GM18909 (cell line): ENCODE measurements around the gene CYP2C8.
"Not testable (repeated sequence)": the region's sequence is repeated elsewhere in the genome, so short reads cannot be mapped to it uniquely, and the experiment has no call there.

ENCODE experiments used
- ATAC-seq: cut with Tn5 transposase; IDR thresholded peaks from one replicate; pipeline ENCODE4 v1.9.1; 2021; ENCODE audit warnings: mild to moderate bottlenecking; ENCODE audit not compliant: unreplicated experiment, poor library complexity

The CYP2C8 gene

DNA sequence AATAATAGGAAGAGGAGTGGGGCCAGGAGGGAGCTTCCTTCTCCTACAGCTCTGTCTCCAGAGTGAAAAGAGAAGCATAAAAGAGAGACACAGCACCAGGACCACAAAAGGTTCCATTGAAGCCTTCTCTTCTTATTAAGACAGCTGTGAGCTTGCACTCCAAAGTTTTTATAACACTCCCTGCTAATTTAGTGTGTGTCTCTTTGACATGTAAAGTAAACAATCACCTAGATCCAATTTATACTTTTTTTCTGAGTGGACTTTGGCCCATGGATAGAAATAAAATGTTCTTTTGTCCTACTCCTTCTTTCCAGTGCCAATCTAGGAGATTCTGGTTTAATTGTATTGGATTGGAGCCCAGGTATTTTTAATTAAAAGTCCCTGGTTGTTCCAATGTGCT lies at the start of gene CYP2C8:
Gene CYP2C8, minus strand, starts transcription at position 212 of the 400 bp plus-strand sequence. Its CDS starts 95 bp downstream, at position 117.
- no peak for ATAC-seq

DNA sequence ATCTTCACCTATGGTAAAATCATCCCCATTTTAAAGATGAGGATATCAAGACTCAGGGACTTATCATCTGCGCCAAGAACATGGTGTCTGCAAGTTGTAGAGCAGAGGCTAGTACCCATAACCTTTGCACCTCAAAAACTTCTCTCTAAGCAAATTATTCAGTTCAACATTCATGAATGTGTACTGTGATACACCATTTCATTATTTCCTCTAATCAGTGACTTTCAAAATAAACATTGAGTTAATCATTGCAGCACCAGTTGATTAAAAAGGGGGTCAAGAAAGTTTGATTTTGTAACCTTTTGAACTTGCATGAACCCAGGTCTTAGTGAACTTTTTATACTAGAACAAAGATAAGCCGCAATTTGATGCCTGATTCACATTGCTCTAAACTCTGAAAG lies 47.6 kb upstream of the CYP2C8 start:
- ATAC-seq = no peak

DNA sequence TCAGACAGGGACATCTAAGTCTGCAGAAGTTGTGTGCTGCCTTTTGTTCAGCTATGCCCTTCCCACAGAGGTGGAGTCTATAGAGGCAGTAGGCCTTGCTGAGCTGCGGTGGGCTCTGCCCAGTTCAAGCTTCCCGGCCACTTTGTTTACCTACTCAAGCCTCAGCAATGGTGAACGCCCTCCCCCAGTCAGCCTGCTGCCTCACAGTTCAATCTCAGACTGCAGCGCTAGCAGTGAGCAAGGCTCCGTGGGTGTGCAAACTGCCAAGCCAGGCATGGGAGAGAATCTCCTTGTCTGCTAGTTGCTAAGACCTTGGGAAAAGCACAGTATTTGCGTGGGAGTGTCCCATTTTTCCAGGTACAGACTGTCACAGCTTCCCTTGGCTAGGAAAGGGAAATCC lies 41.5 kb upstream of the CYP2C8 start:
- not testable (repeated sequence) for ATAC-seq

DNA sequence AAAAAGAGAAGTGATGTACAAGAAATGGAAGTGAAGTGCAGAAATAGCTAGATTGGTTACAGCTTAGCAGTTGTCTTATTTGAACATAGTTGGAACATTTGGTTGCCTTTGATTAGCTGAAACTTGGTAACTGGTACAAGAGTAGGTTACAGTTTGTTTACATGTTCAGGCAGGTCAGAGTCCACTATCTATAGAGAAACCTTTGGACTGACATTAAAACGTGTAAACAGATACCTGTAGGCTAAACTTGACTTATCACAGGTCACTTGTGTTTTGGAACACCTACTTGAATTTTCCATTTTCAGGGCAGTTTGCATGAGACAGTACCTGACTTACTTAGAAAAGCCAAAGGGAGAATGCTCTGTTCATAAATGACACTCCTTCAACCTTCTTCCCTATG lies 28.5 kb upstream of the CYP2C8 start:
- ATAC-seq = no peak

DNA sequence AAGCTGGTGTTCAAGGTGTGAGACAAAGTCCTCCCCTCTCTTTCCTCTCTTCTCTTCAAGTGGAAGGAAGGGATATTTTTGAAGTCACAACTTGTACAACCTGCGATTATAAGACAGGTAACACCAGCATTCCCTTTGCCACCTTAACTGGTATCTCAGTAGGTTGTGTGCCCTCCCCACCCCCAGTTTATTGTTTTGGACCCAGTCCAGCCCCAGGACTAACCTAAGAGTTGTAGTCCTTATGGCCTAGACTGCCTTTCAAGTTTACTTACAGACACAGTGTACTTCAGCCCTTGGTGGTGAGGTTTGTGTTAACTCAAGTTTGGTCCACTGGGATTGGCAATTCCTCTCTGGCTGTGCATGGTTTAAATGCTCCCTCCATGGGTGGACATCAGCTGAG lies 26.8 kb upstream of the CYP2C8 start:
- no peak for ATAC-seq

DNA sequence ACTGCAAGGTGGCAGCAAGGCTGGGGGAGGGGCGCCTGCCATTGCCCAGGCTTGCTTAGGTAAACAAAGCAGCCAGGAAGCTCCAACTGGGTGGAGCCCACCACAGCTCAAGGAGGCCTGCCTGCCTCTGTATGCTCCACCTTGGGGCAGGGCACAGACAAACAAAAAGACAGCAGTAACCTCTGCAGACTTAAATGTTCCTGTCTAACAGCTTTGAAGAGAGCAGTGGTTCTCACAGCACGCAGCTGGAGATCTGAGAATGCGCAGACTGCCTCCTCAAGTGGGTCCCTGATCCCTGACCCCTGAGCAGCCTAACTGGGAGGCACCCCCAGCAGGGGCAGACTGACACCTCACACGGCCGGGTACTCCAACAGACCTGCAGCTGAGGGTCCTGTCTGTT lies 10.3 kb upstream of the CYP2C8 start:
- not testable (repeated sequence) for ATAC-seq

DNA sequence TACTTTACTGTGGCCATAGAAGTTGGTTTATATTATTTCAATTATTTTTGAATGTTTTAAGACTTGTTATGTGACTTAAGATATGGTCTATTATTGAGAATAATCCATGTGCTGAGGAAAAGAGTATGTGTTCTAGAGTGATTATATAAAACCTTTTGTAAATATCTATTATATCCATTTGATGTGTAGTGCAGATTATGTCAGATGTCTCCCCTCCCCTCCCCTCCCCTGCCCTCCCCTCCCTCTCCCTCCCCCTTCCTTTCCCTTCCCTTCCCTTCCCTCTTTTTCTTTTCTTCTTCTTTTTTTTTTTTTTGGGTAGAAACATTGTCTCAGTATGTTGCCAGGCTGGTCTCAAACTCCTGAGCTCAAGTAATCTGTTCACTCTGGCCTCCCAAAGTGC lies 8.3 kb upstream of the CYP2C8 start:
- no peak for ATAC-seq

DNA sequence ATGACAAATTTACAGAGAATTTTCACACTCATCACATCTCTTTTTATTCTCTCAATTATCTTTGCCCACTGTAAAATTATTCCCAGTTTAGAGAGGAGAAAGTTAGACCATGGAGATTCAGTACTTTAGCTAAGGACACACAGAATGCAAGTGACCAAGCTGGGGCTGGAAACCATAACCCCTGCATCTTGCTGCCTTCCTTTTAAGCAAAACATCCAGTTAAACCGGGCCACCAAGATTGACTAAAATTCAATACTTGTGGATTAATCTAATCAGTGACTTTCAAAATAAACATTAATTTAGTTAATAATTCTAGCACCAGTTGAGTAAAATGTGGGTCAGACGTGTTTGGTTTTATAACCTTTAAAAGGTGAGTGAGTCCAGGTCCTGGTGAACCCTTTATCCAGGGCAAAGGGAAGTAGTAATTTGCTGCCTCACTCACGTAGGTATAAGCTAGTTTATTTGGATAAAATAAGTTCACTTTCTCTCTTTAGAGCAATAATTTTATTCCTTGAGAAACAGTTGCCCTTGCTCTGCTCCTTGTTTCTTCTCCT lies 1.9 kb upstream of the CYP2C8 start:
- ATAC-seq = no peak

DNA sequence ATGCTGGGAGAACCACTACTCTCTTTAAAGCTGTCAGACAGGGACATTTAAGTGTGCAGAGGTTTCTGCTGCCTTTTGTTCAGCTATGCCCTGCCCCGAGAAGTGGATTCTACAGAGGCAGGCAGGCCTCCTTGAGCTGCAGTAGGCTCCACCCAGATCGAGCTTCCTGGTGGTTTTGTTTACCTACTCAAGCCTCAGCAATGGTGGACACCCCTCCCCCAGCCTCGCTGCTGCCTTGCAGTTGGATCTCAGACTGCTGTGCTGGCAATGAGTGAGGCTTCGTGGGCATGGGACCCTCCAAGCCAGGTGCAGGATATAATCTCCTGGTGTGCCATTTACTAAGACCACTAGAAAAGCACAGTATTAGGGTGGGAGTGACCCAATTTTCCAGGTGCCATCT lies 5.2 kb downstream of the CYP2C8 start:
- ATAC-seq = not testable (repeated sequence)

DNA sequence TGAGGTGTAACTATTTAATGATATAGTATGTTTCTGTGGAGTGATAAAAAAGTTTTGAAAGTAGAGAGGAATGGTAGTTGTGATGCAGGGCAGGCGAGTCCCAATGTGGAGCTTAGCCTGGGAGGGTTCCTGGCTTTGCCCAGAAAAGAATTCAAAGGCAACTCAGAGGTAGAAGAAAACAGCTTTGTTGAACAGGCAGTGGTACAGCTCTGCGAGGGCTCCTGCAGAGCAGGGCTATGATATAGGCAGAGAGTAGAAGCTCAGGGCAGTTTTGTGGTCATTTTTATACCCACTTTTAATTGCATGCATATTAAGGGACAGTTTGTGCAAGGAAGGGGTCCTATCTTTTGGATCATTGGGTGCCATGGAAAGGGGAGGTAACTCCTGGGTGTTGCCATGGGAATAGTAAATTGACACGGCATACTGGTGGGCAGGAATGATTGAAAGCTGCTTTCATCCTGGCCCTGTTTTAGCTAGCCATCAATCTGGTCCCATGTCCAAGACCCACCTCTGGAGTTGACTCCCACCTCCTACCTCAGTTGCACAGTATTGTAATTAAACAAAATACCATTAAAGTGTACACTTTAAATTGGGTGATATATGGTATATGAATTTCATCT lies 12.4 kb downstream of the CYP2C8 start:
- ATAC-seq = no peak

DNA sequence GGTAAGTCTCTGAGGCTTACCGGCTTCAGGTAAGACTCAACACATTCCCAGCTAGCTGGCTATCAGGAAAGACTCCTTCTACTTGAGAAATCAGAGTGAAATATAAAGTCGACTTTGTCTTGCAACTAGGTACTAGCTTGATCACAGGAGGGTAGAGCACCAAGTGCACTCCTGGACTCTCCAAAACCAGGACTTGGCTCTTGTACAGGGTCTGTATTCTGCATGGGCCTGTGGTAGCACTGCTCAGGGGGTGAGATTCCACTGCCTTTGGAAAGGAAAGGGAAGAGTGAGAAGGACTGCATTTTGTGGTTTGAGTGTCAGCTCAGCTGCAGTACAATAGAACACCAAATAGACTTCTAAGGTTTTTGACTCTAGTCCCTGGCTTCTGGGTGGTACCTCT lies 19.4 kb downstream of the CYP2C8 start:
- no peak for ATAC-seq

DNA sequence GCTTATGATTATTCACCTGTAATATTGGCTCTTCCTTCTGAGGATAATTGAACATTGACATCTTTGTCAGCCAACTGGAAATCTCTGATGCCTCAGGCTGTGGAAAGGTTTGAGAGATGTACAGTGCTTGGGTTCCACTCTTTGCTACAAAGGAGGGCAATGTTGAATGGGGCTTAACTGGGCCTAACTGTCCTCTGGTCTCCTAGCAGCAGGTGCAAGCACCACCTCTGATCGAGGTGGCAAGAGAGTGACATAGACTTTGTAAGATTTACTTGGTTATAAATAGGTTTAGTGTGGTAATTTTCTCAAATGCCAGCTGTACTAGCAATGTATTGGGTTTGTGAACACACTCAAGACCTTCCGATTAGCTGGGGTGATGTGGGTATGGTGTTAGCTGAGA lies 21.1 kb downstream of the CYP2C8 start:
- ATAC-seq = no peak

DNA sequence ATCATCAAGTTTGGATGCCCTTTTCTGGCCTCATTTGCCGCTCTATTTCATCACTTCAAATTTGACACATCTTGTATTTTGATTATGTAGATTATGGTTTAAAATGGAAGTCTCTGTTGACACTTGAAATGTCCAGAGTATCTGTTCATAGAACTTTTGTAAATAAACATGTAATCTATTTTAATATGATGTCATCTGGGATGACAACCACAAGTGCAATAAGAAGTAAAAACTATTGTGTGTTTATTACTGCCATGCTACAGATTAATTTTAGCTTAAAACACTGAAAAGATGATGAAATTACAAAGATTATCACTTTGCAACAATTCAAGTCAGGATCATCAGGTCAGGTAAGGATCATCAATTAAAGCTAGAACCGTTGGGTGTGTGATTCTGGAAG lies 30.0 kb downstream of the CYP2C8 start:
- ATAC-seq = no peak

DNA sequence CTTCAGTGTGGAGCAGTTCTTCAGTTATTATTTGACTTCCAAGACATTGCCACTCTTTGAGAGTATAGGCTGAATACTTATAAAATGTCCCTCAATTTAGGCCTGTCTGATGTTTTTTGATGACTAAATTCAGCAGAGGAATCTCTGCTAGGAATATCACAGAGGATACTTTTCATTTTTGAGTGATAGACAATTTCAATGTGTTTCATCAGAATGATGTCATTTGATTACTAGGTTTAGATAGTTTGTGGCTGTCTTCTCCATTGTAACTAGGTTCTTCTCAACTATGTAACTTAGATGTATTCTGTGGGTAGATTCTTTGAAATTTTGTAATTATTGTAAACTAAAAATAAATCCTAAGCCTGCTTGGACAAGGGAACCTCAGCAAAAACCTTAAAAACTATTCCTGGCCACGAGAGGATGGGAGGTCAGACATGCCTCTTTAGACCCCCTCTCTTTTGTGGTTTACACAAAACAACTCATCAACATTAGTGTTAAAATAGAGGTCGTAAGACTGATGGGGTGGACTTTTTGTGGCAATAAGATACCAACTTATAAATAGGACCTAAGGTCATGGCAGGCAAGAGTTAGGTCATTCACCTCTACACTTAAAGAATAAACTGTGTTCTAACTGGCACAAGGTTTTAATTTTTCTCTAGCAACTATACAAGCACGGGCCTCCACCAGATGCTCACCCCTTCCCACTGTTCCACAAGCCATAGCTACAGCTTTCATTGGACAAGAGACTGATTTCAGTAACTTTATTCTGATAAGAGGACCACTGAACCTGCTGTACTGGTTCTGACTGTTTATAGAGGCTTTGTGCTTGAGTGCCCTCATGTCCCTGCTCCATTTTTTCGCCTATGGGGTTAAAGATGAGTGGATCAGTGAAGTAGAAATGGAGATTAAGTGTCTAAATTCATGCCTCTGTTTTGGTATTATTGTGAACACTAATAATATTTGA lies 33.7 kb downstream of the CYP2C8 start:
- ATAC-seq = no peak

DNA sequence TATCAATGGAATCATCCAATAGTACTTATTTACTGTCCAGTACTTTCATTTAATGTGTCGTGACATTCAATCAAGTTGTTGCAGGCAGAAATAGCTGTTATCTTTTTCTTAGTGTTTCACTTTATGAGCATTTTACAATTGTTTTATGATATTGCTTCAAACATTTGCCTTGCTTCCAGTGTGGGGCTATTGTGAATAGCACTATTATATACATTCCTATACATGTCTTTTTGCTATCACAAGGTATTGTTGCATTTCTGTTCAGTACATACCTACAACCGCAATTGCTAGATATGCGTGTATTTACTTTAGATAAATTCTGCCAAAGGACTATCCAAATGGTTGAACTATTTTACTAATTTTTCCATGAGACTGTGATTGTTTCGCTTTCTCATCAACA lies 34.9 kb downstream of the CYP2C8 start:
- no peak for ATAC-seq

DNA sequence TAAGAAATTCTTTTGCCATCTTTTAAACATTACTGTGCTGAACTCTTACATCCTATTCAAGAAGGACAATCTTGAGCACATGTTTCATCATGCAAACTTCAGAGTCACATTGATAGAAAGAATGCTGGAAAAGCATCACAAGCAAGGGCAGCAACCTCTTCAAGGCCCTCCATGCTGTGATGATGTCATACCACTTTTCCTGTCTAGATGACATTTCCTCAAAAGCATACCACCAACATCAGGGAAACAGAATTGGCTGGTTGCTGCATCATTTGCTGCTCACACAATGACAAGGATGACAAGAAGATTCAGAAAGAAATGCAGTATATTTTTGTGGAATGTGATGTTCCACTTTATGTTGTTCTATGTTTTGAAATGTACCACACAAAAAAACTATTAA lies 37.6 kb downstream of the CYP2C8 start:
- no peak for ATAC-seq

DNA sequence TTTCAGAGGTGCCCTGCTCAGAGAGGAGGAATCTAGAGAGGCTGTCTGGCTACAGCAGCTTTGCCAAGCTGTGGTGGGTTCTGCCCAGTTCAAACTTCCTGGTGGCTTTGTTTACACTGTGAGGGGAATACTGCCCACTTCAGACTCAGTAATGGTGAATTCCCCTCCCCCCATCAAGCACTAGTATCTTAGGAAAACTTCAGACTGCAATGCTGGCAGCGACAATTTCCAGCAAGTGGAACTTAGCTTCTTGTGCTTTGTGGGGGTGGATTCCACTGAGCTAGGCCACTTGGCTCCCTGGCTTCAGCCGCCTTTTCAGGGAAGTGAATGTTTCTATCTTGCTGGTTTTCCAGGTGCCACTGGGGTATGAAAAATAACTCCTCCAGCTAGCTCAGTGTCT lies 42.8 kb downstream of the CYP2C8 start:
- no peak for ATAC-seq

DNA sequence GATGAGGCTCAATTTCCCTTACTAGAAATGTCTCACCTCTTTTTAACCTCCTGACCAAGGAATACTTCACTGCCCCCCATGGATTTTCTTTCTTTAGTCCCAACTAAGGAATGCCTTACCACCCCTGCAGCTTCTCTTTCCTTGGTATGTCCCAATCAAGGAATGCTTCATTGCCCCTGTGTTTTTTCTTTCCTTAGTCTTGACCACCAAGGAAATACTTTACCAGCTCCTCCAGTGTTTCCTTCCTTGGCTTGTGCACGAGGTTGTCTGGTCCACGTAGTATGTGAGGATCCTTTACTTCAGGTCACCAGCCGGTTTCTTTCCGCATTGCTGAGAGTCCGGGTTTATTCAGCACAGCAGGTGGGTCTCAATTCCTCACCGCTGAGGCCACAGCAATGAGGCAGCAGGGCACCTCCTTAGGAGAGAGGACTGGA lies 71.5 kb downstream of the CYP2C8 start:
- no peak for ATAC-seq

DNA sequence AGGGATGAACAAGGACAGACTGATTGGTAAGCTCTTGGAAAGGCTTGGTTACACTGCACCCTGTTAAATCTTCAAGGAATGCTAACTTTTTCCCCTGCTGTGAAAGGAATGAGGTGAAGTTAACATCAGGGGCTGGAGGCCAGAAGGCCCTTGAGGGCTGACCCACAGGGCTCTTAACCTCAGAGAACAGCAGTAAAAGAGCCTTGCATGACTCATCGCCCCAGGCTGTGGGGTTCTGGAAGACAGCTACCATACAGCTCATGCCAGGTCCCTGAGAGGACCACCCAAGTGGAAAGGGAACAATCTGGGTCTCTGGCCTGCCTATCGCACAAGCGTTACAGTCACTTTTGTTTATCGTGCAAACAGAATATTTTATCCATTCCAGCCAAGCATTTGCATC lies 76.5 kb downstream of the CYP2C8 start:
- no peak for ATAC-seq

DNA sequence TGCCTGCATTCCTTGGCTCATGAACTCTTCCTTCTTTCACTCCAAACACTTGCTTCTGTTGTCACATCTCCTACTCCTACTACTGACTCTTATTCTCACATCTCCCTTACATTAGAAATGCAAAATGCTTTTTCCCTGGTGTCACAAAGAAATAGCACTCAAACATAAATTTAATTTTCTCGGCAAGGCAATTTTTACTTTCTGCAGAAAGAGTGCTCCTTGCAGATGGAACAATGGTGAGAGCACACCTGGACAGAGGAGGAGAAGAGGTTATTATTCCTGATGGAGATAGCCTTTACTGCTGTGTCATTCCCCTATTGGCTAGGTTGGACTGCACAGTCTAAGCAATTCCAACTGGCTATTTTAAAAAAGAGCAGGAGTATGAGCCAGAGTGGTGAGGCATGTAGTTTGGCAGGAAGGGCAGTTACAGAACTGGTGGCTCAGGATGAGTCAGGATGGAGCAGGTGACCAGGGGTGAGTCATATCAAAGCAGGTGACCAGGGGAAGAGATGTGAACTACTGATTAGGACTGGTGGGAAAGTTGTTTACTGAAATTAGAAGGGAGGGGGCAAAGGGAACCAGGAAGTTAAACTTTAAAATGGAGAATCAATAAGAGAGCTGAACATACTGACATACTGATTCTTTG lies 77.9 kb downstream of the CYP2C8 start:
- ATAC-seq = no peak

DNA sequence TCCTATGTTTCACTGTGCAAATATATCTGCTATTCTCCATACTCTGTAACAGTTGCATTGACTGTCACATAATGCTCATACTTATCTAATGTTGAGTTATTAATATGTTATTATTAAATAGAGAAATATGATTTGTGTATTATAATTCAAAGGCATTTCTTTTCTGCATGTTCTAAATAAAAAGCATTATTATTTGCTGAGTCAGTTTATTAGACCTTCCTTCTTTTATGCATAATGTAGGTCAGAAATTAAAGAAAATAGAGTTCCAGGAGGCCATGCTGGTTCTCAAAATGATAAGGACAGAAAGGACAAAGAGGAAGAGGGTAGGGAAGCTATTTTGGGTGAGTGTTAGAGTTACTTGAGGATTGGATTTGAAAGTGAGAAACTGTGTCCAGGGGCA lies 80.1 kb downstream of the CYP2C8 start:
- no peak for ATAC-seq
